ENCODE measurements around the gene CCDC196.

The CCDC196 gene

DNA sequence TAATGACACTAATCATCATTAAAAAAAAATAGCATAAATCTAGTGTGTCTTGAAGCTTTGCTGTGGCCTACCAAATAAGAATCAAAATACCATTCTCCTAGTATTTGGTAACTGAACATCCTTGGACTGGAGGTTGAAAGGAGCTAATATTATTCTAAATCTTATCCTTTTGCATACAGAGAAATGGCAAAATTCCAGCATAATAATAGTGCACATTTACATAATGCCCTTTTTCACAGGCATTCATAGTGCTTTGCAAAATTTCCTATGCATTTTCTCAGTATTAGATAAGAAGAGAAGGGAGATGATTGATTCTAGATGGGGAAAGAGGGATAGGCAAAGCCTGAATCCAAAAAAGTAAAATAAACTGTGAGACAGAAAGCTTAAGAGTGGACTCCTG, 13.9 kb upstream of the CCDC196 start:
- TF ChIP-seq, protein P1, sequence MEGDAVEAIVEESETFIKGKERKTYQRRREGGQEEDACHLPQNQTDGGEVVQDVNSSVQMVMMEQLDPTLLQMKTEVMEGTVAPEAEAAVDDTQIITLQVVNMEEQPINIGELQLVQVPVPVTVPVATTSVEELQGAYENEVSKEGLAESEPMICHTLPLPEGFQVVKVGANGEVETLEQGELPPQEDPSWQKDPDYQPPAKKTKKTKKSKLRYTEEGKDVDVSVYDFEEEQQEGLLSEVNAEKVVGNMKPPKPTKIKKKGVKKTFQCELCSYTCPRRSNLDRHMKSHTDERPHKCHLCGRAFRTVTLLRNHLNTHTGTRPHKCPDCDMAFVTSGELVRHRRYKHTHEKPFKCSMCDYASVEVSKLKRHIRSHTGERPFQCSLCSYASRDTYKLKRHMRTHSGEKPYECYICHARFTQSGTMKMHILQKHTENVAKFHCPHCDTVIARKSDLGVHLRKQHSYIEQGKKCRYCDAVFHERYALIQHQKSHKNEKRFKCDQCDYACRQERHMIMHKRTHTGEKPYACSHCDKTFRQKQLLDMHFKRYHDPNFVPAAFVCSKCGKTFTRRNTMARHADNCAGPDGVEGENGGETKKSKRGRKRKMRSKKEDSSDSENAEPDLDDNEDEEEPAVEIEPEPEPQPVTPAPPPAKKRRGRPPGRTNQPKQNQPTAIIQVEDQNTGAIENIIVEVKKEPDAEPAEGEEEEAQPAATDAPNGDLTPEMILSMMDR (IDR thresholded peaks at IDR 0.05; ENCODE audit: low read depth, low read length) = no peak
- no peak for TF ChIP-seq POLR2A (IDR thresholded peaks at IDR 0.05; ENCODE audit: extremely low read depth, insufficient read length)
- TF ChIP-seq MYC (IDR thresholded peaks at IDR 0.05; ENCODE audit: low read depth, low read length) = no peak
- TF ChIP-seq, protein P2, sequence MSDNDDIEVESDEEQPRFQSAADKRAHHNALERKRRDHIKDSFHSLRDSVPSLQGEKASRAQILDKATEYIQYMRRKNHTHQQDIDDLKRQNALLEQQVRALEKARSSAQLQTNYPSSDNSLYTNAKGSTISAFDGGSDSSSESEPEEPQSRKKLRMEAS (IDR thresholded peaks at IDR 0.05; ENCODE audit: low read depth, low read length) = no peak

DNA sequence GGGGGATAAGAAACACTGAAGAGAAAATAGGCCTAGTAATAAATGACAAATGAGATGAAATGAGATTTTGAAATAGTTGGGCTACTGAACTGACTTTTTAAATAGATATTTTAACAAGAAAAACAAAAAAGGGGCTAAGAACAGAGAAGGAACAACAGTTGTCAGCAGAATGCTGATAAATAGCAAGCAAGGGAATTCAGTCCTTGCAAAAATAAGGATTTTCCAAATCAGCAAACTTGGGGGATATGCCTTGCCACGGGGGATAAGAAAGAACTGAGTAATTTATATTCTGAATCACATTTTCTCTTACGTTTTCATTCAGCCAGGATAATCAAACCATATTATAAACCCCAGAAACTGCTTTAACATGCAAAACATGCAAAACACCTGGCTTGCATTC, 12.9 kb upstream of the CCDC196 start:
- H3K4me3 ChIP-seq (ENCODE audit: low read depth, low read length) = no peak overlapping the region
- no peak for TF ChIP-seq POLR2A (IDR thresholded peaks at IDR 0.05; ENCODE audit: extremely low read depth, insufficient read length)
- TF ChIP-seq, protein P2 (IDR thresholded peaks at IDR 0.05; ENCODE audit: low read depth, low read length) = no peak
- TF ChIP-seq, protein P1 (IDR thresholded peaks at IDR 0.05; ENCODE audit: low read depth, low read length) = no peak
- TF ChIP-seq MYC (IDR thresholded peaks at IDR 0.05; ENCODE audit: low read depth, low read length) = no peak
- DNase-seq (ENCODE audit: low read depth) = no peak

More for the DNA sequence above, 13.9 kb upstream of the CCDC196 start:
- H3K4me3 ChIP-seq (ENCODE audit: low read depth, low read length) = no peak overlapping the region
- no peak for DNase-seq (ENCODE audit: low read depth)

DNA sequence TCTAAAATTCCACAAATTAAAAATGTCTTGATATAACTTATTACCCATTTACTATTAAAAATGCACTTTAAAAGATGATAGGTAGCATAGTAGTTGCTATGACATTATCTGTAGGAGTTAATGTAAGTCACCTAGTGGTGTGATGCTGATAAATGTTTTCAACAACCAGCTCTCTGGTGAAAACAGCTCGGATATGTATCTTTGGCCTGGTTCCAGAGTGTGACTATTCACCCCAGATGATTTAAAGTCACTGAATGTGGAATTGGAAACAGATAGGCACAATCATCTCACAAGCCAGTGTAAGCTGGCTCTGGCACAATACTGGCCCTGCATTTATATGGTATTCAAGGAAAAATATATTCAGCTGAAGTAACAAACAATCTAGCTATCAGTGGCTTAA, 9.2 kb upstream of the CCDC196 start:
- no peak overlapping the region for H3K4me3 ChIP-seq (ENCODE audit: low read depth, low read length)
- TF ChIP-seq, protein P1 (IDR thresholded peaks at IDR 0.05; ENCODE audit: low read depth, low read length) = no peak
- TF ChIP-seq MYC (IDR thresholded peaks at IDR 0.05; ENCODE audit: low read depth, low read length) = no peak
- TF ChIP-seq POLR2A (IDR thresholded peaks at IDR 0.05; ENCODE audit: extremely low read depth, insufficient read length) = no peak
- TF ChIP-seq, protein P2 (IDR thresholded peaks at IDR 0.05; ENCODE audit: low read depth, low read length) = no peak
- no peak for DNase-seq (ENCODE audit: low read depth)

DNA sequence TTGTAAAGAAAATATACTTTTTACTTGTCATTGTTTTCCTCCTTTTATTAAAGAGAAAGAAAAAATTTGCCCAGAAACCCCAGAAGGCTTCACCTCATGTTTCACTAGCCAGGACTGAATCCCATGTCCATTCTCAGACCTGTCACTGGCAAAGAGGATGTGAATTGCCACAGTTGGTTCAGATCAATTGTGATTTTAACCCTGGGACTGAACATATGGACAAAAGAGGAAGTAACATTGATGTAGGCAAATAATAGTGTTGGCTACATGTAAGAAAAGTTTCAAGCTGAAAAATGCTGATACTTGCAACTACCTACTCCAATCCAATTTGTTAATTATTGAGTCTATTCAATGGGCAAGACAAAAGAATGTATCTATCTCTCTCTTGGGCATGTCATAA, 8.6 kb upstream of the CCDC196 start:
- TF ChIP-seq, protein P2 (IDR thresholded peaks at IDR 0.05; ENCODE audit: low read depth, low read length) = no peak
- TF ChIP-seq MYC (IDR thresholded peaks at IDR 0.05; ENCODE audit: low read depth, low read length) = no peak
- TF ChIP-seq, protein P1 (IDR thresholded peaks at IDR 0.05; ENCODE audit: low read depth, low read length) = no peak
- TF ChIP-seq POLR2A (IDR thresholded peaks at IDR 0.05; ENCODE audit: extremely low read depth, insufficient read length) = no peak
- H3K4me3 ChIP-seq (ENCODE audit: low read depth, low read length) = no peak overlapping the region
- DNase-seq (ENCODE audit: low read depth) = peak; percentile 25

DNA sequence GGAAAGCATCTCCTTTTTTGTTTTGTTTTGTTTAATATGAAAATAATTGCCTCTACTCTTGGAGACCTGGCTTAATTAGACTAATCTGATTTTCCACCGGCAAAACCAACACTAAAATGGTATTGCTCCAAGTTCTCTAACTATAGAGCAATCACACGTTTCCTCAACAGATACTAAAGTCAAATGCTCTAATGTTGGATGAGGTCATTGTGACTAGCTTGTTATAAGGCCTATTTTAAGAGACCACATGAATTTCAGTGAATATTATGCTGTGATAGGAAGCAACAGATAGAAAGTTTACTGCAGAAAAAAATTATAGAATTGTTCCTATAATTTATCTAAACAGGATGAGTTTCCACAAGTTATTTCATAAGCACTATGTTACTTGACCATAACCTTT, 3.3 kb upstream of the CCDC196 start:
- no peak for DNase-seq (ENCODE audit: low read depth)
- TF ChIP-seq, protein P2 (IDR thresholded peaks at IDR 0.05; ENCODE audit: low read depth, low read length) = no peak
- TF ChIP-seq POLR2A (IDR thresholded peaks at IDR 0.05; ENCODE audit: extremely low read depth, insufficient read length) (no peak), MYC (IDR thresholded peaks at IDR 0.05; ENCODE audit: low read depth, low read length) (no peak)
- TF ChIP-seq, protein P1 (IDR thresholded peaks at IDR 0.05; ENCODE audit: low read depth, low read length) = no peak
- no peak overlapping the region for H3K4me3 ChIP-seq (ENCODE audit: low read depth, low read length)

Measured in NB4 (cell line).